Right lobe of liver (tissue), 4 donors: ENCODE measurements around the gene C11orf21.

Experiments
- CTCF ChIP-seq, 4 donors: fragments of 200-600 bp in 3 of 4; fragments of 450-650 bp in 1 of 4; IDR thresholded peaks; one replicate each; pipeline versions ENCODE4 v1.5.1 to v1.8.0; 2016 to 2022; ENCODE audit warnings: antibody characterized with exemption in 4 of 4, mild to moderate bottlenecking in 2 of 4
- POLR2A ChIP-seq: fragments of 450-650 bp; IDR thresholded peaks from one replicate; pipeline ENCODE4 v1.6.1; 2017; ENCODE audit warnings: antibody characterized with exemption, mild to moderate bottlenecking
- donor health status: DM: no; HTN: no; CAD: no.
- donor health status: DM: no; HTN: no; CAD: no.
- donor health status: DM: no; HTN: yes; CAD: no.

- TF ChIP-seq CTCF (IDR thresholded peaks at IDR 0.05) = no peak
- TF ChIP-seq POLR2A = no peak
Observed at GRCh38 chr11:2321311-2321683, 19.6 kb upstream of the C11orf21 start.
